OCI-LY7 (cell line): ENCODE data around the gene TCF15. TPM values are rescaled to one million over a fixed set of nuclear protein-coding genes. Genes with fewer than 3 reads are reported as not detected.

Source experiments
- BruUV-seq: library from RNA; stranded (reverse); fragments of 400-500 nt; replicated peaks from 2 replicates; lab custom pipeline; 2021; lab: Mats Ljungman, UMichigan
- CTCF ChIA-PET: fragments of 300-600 bp; sonication (Branson Sonifier 250); formaldehyde crosslinking; loops from one replicate; lab custom pipeline; 2022; ENCODE audit warnings: antibody characterized with exemption; ENCODE audit not compliant: unreplicated experiment; lab: Charles Lee
- POLR2A ChIA-PET: fragments of 300-600 bp; sonication (Branson Sonifier 250); formaldehyde crosslinking; loops from one replicate; lab custom pipeline; 2022; ENCODE audit warnings: antibody characterized with exemption; lab: Charles Lee
- DNase-seq: peaks from one replicate; pipeline ENCODE4 v3.0.0-alpha.2; 2015; ENCODE audit warnings: low spot score
- H2AFZ ChIP-seq: fragments of 200-600 bp; sonication (generic), shearing (Covaris generic); 2 replicates; pipeline ENCODE4 v1.6.1; 2014; ENCODE audit warnings: mild to moderate bottlenecking, antibody characterized with exemption, low read length, moderate library complexity
- H3K27ac ChIP-seq: fragments of 200-600 bp; sonication (generic); 2 replicates; pipeline ENCODE4 v1.5.1; 2014; ENCODE audit warnings: mixed run types, low read depth, mild to moderate bottlenecking, moderate library complexity, low read length, inconsistent platforms; ENCODE audit not compliant: poor library complexity, severe bottlenecking
- H3K36me3 ChIP-seq: fragments of 200-600 bp; sonication (generic); 2 replicates; pipeline ENCODE4 v1.6.1; 2014; ENCODE audit warnings: mild to moderate bottlenecking, antibody characterized with exemption, low read length, moderate library complexity, mixed read lengths; ENCODE audit not compliant: insufficient read depth
- H3K4me1 ChIP-seq: fragments of 200-600 bp; sonication (generic); 2 replicates; pipeline ENCODE4 v1.5.1; 2014; ENCODE audit warnings: mild to moderate bottlenecking, low read length; ENCODE audit not compliant: insufficient read depth, poor library complexity, severe bottlenecking
- H3K4me2 ChIP-seq: fragments of 200-600 bp; sonication (generic); 2 replicates; pipeline ENCODE4 v1.6.1; 2014; ENCODE audit warnings: mild to moderate bottlenecking, low read length
- H3K4me3 ChIP-seq: fragments of 200-600 bp; sonication (generic); 2 replicates; pipeline ENCODE4 v1.5.1; 2014; ENCODE audit warnings: mild to moderate bottlenecking, low read depth, low read length; ENCODE audit not compliant: poor library complexity, severe bottlenecking
- H3K79me2 ChIP-seq: fragments of 200-600 bp; sonication (generic); 2 replicates; pipeline ENCODE4 v1.6.1; 2016; ENCODE audit warnings: low read depth, mild to moderate bottlenecking, low read length, moderate library complexity, mixed read lengths; ENCODE audit not compliant: insufficient read depth
- H3K9me2 ChIP-seq: fragments of 200-600 bp; sonication (generic); 2 replicates; pipeline ENCODE4 v1.6.1; 2016; ENCODE audit warnings: mild to moderate bottlenecking, low read length, mixed read lengths; ENCODE audit not compliant: insufficient read depth
- H3K9me3 ChIP-seq: fragments of 200-600 bp; sonication (generic); 2 replicates; pipeline ENCODE4 v1.6.1; 2014; ENCODE audit warnings: mild to moderate bottlenecking, mixed run types, low read length, mixed read lengths
- H4K20me1 ChIP-seq: fragments of 200-600 bp; sonication (generic); 2 replicates; pipeline ENCODE4 v1.6.1; 2014; ENCODE audit warnings: mild to moderate bottlenecking, antibody characterized with exemption, low read length, moderate library complexity, mixed read lengths; ENCODE audit not compliant: insufficient read depth
- EZH2phosphoT487 ChIP-seq: fragments of 200-600 bp; sonication (generic); IDR thresholded peaks from 2 replicates; pipeline ENCODE4 v1.6.1; 2018; ENCODE audit warnings: low read depth, borderline replicate concordance, mild to moderate bottlenecking, mixed run types, antibody characterized with exemption, low read length, moderate library complexity, mixed read lengths
- intact Hi-C: fragments of 100-400 bp; cut with micrococcal nuclease; formaldehyde crosslinking; loops from one replicate; pipeline ENCODE4 v1.10.0; 2022; ENCODE audit not compliant: unreplicated experiment
- total RNA-seq, 2 experiments: library from RNA; depleted of rRNA in 1 of 2; stranded (reverse); fragments of >200 nt in 1 of 2; shearing (Covaris generic) in 1 of 2; gene quantifications; 2 replicates each; pipeline ENCODE4 v1.2.3, GENCODE V29; 2014 to 2022
- TF ChIP-seq, protein P1 (sequence below): fragments of 200-600 bp; sonication (generic); conservative IDR thresholded peaks from 2 replicates; pipeline ENCODE4 v1.5.1; 2014; ENCODE audit warnings: mild to moderate bottlenecking, antibody characterized with exemption, low read length, moderate library complexity, mixed read lengths

Gene TCF15
- total RNA-seq, 2 experiments from 2014 or later = not detected

- H3K9me3 ChIP-seq = no peaks in the 10 kb centered on the region
- CTCF ChIA-PET = no interaction called here
- TF ChIP-seq EZH2phosphoT487 = no peak
- TF ChIP-seq, protein P1, sequence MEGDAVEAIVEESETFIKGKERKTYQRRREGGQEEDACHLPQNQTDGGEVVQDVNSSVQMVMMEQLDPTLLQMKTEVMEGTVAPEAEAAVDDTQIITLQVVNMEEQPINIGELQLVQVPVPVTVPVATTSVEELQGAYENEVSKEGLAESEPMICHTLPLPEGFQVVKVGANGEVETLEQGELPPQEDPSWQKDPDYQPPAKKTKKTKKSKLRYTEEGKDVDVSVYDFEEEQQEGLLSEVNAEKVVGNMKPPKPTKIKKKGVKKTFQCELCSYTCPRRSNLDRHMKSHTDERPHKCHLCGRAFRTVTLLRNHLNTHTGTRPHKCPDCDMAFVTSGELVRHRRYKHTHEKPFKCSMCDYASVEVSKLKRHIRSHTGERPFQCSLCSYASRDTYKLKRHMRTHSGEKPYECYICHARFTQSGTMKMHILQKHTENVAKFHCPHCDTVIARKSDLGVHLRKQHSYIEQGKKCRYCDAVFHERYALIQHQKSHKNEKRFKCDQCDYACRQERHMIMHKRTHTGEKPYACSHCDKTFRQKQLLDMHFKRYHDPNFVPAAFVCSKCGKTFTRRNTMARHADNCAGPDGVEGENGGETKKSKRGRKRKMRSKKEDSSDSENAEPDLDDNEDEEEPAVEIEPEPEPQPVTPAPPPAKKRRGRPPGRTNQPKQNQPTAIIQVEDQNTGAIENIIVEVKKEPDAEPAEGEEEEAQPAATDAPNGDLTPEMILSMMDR = no peak
Observed at GRCh38 chr20:568673-569415, 41.3 kb downstream of the TCF15 start.

GRCh38 chr20:568097-568652, 41.9 kb downstream of the TCF15 start:
- Histone ChIP-seq H3K36me3 (no peaks in the 10 kb centered on the region), H3K9me2 (no peaks in the 10 kb centered on the region), H3K4me2 (no peak overlapping the region), H3K79me2 (no peaks in the 10 kb centered on the region), H4K20me1 (no peaks in the 10 kb centered on the region), H3K4me3 (no peak overlapping the region), H2AFZ (no peak overlapping the region), H3K9me3 (no peaks in the 10 kb centered on the region), H3K4me1 (peaks cover 3% of the 10 kb centered on the region), H3K27ac (no peak overlapping the region)
- CTCF ChIA-PET = no interaction called here
- no TSS peak for BruUV-seq
- POLR2A ChIA-PET = no interaction called here
- TF ChIP-seq EZH2phosphoT487 = no peak
- TF ChIP-seq, protein P1 = no peak
- DNase-seq = no peak
- intact Hi-C loops = no loop called here

More at GRCh38 chr20:568673-569415, 41.3 kb downstream of the TCF15 start:
- POLR2A ChIA-PET = no interaction called here
- Histone ChIP-seq H3K36me3 (no peaks in the 10 kb centered on the region), H3K4me3 (no peak overlapping the region), H3K9me2 (no peaks in the 10 kb centered on the region), H3K4me2 (no peak overlapping the region), H4K20me1 (no peaks in the 10 kb centered on the region), H2AFZ (no peak overlapping the region), H3K27ac (no peak overlapping the region), H3K4me1 (peaks cover 3% of the 10 kb centered on the region), H3K79me2 (no peaks in the 10 kb centered on the region)
- no peak for DNase-seq
- BruUV-seq = no TSS peak
- intact Hi-C loops = no loop called here

GRCh38 chr20:564192-564591, 45.9 kb downstream of the TCF15 start:
- H3K9me3 ChIP-seq = no peaks in the 10 kb centered on the region
- H3K79me2 ChIP-seq = no peaks in the 10 kb centered on the region
- no TSS peak for BruUV-seq

More at GRCh38 chr20:564192-564591, 45.9 kb downstream of the TCF15 start:
- H2AFZ ChIP-seq = no peak overlapping the region
- TF ChIP-seq, protein P1 = no peak
- no peak for TF ChIP-seq EZH2phosphoT487
- intact Hi-C loops = loop anchor here (5.0 kb wide), 1 partner anchor 103 kb away; no protein-coding TSS in a partner anchor
- no peaks in the 10 kb centered on the region for H4K20me1 ChIP-seq
- H3K9me2 ChIP-seq = no peaks in the 10 kb centered on the region
- no peak for DNase-seq
- POLR2A ChIA-PET = no interaction called here
- no peak overlapping the region for H3K27ac ChIP-seq
- peaks cover 3% of the 10 kb centered on the region for H3K4me1 ChIP-seq
- no peaks in the 10 kb centered on the region for H3K36me3 ChIP-seq
- H3K4me2 ChIP-seq = no peak overlapping the region
- no peak overlapping the region for H3K4me3 ChIP-seq
- CTCF ChIA-PET = interaction anchor here (1.0 kb wide), 1 partner anchor 12 kb away, joined by 3 read pairs; no protein-coding TSS in a partner anchor
